PC-3 (cell line): Measurements from ENCODE around the gene COX7A2.

Experiments
- EZH2 ChIP-seq: fragments of 300-600 bp; sonication (generic); IDR thresholded peaks from one replicate; pipeline ENCODE4 v1.6.1; 2017; ENCODE audit warnings: antibody characterized with exemption, mild to moderate bottlenecking, low read length; ENCODE audit not compliant: unreplicated experiment
- EZH2phosphoT487 ChIP-seq: fragments of 300-600 bp; sonication (generic); IDR thresholded peaks from 2 replicates; pipeline ENCODE4 v1.6.1; 2018; ENCODE audit warnings: mild to moderate bottlenecking, antibody characterized with exemption, low read length, borderline replicate concordance
- TF ChIP-seq, protein P1 (sequence below): fragments of 300-600 bp; sonication (generic); conservative IDR thresholded peaks from 2 replicates; pipeline ENCODE4 v1.5.1; 2017; ENCODE audit warnings: antibody characterized with exemption, low read depth, mild to moderate bottlenecking, low read length

DNA sequence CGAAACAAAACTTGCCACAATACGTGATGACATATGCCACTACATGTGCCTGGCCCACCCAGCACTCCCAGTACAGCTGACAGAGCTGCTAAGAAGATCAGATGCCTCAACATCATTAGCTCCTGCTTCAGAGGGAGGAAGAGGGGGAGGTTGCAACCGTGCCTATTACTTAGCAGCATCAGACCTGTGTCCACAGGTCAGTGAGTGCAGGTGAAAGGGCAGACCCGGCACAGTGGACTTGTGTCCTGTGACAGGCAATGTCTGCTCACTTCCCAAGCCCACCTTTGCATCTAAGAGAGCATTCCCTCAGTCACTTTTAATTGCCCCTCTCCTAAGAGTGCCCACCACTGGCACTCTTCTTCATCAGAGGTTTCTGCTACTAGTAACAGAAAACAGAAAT is 28.3 kb downstream of the COX7A2 start:
- TF ChIP-seq EZH2, result no peak
- TF ChIP-seq, protein P1, sequence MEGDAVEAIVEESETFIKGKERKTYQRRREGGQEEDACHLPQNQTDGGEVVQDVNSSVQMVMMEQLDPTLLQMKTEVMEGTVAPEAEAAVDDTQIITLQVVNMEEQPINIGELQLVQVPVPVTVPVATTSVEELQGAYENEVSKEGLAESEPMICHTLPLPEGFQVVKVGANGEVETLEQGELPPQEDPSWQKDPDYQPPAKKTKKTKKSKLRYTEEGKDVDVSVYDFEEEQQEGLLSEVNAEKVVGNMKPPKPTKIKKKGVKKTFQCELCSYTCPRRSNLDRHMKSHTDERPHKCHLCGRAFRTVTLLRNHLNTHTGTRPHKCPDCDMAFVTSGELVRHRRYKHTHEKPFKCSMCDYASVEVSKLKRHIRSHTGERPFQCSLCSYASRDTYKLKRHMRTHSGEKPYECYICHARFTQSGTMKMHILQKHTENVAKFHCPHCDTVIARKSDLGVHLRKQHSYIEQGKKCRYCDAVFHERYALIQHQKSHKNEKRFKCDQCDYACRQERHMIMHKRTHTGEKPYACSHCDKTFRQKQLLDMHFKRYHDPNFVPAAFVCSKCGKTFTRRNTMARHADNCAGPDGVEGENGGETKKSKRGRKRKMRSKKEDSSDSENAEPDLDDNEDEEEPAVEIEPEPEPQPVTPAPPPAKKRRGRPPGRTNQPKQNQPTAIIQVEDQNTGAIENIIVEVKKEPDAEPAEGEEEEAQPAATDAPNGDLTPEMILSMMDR, result no peak
- no peak for TF ChIP-seq EZH2phosphoT487
